BJ (cell line): ENCODE data around the gene CNRIP1. TPM values are rescaled to one million over a fixed set of nuclear protein-coding genes. Genes with fewer than 3 reads are reported as not detected.

Experiments used
- CTCF ChIA-PET: fragments of 350-600 bp; formaldehyde crosslinking; extraction: SDS; loops from one replicate; lab custom pipeline; 2021; ENCODE audit warnings: antibody characterized with exemption, inconsistent platforms; lab: Yijun Ruan, JAX
- POLR2A ChIA-PET: fragments of 300-600 bp; sonication (Branson Sonifier 250); formaldehyde crosslinking; extraction: SDS; loops from one replicate; lab custom pipeline; 2021; ENCODE audit warnings: antibody characterized with exemption; lab: Charles Lee
- DNase-seq: peaks from one replicate; pipeline ENCODE4 v3.0.0-alpha.2; 2011; ENCODE audit warnings: low read depth
- H3K27me3 ChIP-seq: 2 replicates; pipeline ENCODE4 v1.6.0; 2011; ENCODE audit warnings: low read length; ENCODE audit not compliant: control insufficient read depth, insufficient read depth
- H3K36me3 ChIP-seq: 2 replicates; pipeline ENCODE4 v1.5.1; 2011; ENCODE audit warnings: low read length; ENCODE audit not compliant: control insufficient read depth, insufficient read depth
- H3K4me3 ChIP-seq: 2 replicates; pipeline ENCODE4 v1.5.1; 2011; ENCODE audit warnings: low read depth, mild to moderate bottlenecking, control low read depth, low read length
- CTCF ChIP-seq: IDR thresholded peaks from 2 replicates; pipeline ENCODE4 v1.5.1; 2011; ENCODE audit warnings: low read depth, mild to moderate bottlenecking, control low read depth, inconsistent platforms, low read length, moderate library complexity; ENCODE audit not compliant: insufficient read depth
- polyA plus RNA-seq: library from polyadenylated mRNA; depleted of rRNA; stranded (reverse); fragments of >200 nt; gene quantifications from 2 replicates; pipeline ENCODE4 v1.2.3, GENCODE V29; 2011

The CNRIP1 gene
- polyA plus RNA-seq, 1 experiment, result 63.4 TPM

GRCh38 chr2:68294913-68295312 lies 24.8 kb downstream of the CNRIP1 start:
- no peak for DNase-seq
- no peak for TF ChIP-seq CTCF
- H3K36me3 ChIP-seq, result no peaks in the 10 kb centered on the region
- no peaks in the 10 kb centered on the region for H3K27me3 ChIP-seq
- no peak overlapping the region for H3K4me3 ChIP-seq
- ChIA-PET CTCF (interaction anchor here (1.4 to 3.9 kb wide), 3 partner anchors 12 to 173 kb away, joined by 4 to 21 read pairs (median 8); no protein-coding TSS in a partner anchor), POLR2A (no interaction called here)

DNA sequence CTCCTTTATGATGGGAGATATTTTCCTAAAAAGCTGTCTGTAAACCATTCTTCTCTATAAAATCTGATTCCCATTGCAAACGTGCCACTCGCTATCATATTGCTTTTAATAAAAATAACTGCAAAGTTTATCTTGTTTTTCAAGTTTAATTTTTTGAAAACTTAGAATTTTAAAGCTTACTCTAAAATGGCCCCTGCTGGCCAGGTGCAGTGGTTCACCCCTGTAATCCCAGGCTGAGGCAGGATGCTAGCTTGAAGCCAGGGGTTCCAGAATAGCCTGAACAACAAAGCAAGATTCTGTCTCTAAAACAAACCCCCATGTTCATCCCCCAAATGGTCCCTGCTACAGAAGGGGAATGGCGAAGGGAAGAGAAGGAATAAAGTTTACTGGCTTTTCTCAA lies 25.6 kb downstream of the CNRIP1 start:
- H3K27me3 ChIP-seq, result no peaks in the 10 kb centered on the region
- ChIA-PET POLR2A (no interaction called here), CTCF (interaction anchor here (1.4 to 3.9 kb wide), 4 partner anchors 10 to 172 kb away, joined by 4 to 21 read pairs (median 10); no protein-coding TSS in a partner anchor)
- DNase-seq, result no peak
- H3K4me3 ChIP-seq, result no peak overlapping the region
- no peak for TF ChIP-seq CTCF
- H3K36me3 ChIP-seq, result no peaks in the 10 kb centered on the region

- POLR2A ChIA-PET, result interaction anchor here (0.7 kb wide), 1 partner anchor 1761 kb away, joined by 3 read pairs; no protein-coding TSS in a partner anchor
- no peak for DNase-seq
Observed at GRCh38 chr2:68293755-68294154, 26.0 kb downstream of the CNRIP1 start.

GRCh38 chr2:68293024-68293423 lies 26.7 kb downstream of the CNRIP1 start:
- no peak for TF ChIP-seq CTCF
- no peaks in the 10 kb centered on the region for H3K36me3 ChIP-seq
- H3K27me3 ChIP-seq, result no peaks in the 10 kb centered on the region
- no peak overlapping the region for H3K4me3 ChIP-seq
- no peak for DNase-seq
- ChIA-PET POLR2A (interaction anchor here (0.6 to 0.7 kb wide), 2 partner anchors 164 to 1761 kb away, joined by 3 to 8 read pairs; no protein-coding TSS in a partner anchor), CTCF (interaction anchor here (1.2 to 3.9 kb wide), 7 partner anchors 10 to 171 kb away, joined by 3 to 21 read pairs (median 10); no protein-coding TSS in a partner anchor)

More at GRCh38 chr2:68293755-68294154, 26.0 kb downstream of the CNRIP1 start:
- CTCF ChIA-PET, result interaction anchor here (1.4 to 3.9 kb wide), 5 partner anchors 10 to 172 kb away, joined by 4 to 21 read pairs (median 10); no protein-coding TSS in a partner anchor
- Histone ChIP-seq H3K36me3 (no peaks in the 10 kb centered on the region), H3K27me3 (no peaks in the 10 kb centered on the region), H3K4me3 (no peak overlapping the region)
- no peak for TF ChIP-seq CTCF

DNA sequence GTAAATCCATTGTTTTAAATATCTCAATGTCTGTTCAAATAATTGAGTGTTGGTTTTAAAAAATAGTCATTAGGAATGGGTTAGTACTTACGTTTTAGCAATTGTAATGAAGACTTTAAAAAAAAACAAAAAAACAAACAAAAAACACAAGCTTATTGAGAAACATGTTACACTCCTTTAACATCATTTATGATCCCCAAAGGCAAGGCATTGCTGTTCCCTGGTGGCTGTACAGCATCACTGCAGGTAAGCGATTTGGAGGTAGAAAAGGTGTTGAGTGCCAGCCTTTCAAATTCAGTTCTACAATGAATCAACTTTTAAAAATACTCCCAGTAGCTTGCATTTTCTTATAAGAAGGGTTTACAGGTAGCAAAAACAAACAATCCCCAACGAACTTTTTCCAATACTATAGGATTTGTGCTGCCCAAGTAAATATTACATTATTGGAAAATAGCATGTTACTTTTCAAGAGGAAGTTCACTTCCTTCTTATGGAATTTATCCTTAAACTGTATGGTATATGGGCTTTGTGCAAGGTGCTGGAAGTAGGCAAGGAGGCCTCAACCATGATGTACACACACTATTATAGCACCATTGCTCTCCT lies 27.5 kb downstream of the CNRIP1 start:
- Histone ChIP-seq H3K36me3 (no peaks in the 10 kb centered on the region), H3K4me3 (no peak overlapping the region), H3K27me3 (no peaks in the 10 kb centered on the region)
- ChIA-PET POLR2A (no interaction called here), CTCF (interaction anchor here (0.7 to 3.9 kb wide), 8 partner anchors 9 to 170 kb away, joined by 3 to 21 read pairs (median 9); no protein-coding TSS in a partner anchor)
- peak; percentile 70 for TF ChIP-seq CTCF
- DNase-seq, result no peak
